Activated T-helper 1 cell treated with anti-CD3 and anti-CD28 coated beads, Interleukin-2, amount 50 U/mL, for 16 hours (primary cell): ENCODE results near the gene CAMK1D.

ENCODE experiments used
- DNase-seq, 2 donors: peaks; one replicate each; pipeline ENCODE4 v3.0.0-alpha.2; 2020; ENCODE audit warnings: low read depth in 1 of 2, low spot score in 1 of 2

Gene CAMK1D

GRCh38 chr10:12617191-12618175, 268.1 kb downstream of the CAMK1D start:
- DNase-seq = no peak

- DNase-seq = no peak
Observed at GRCh38 chr10:12622016-12622415, 272.7 kb downstream of the CAMK1D start.

GRCh38 chr10:12622691-12623090, 273.3 kb downstream of the CAMK1D start:
- no peak for DNase-seq

GRCh38 chr10:12625393-12626023, 276.2 kb downstream of the CAMK1D start:
- no peak for DNase-seq

GRCh38 chr10:12628153-12628552, 278.8 kb downstream of the CAMK1D start:
- no peak for DNase-seq

- DNase-seq = no peak
Observed at GRCh38 chr10:12628964-12629766, 279.8 kb downstream of the CAMK1D start.

GRCh38 chr10:12629767-12630165, 280.4 kb downstream of the CAMK1D start:
- no peak for DNase-seq

GRCh38 chr10:12631216-12631615, 281.9 kb downstream of the CAMK1D start:
- no peak for DNase-seq

GRCh38 chr10:12631787-12632562, 282.6 kb downstream of the CAMK1D start:
- no peak for DNase-seq

- no peak for DNase-seq
Observed at GRCh38 chr10:12633776-12634620, 284.7 kb downstream of the CAMK1D start.

GRCh38 chr10:12634621-12634931, 285.2 kb downstream of the CAMK1D start:
- no peak for DNase-seq

- no peak for DNase-seq
Observed at GRCh38 chr10:12635127-12635541, 285.8 kb downstream of the CAMK1D start.

GRCh38 chr10:12636571-12636970, 287.2 kb downstream of the CAMK1D start:
- DNase-seq = no peak

- DNase-seq = no peak
Observed at GRCh38 chr10:12637649-12638048, 288.3 kb downstream of the CAMK1D start.

GRCh38 chr10:12638103-12638502, 288.8 kb downstream of the CAMK1D start:
- no peak for DNase-seq

- no peak for DNase-seq
Observed at GRCh38 chr10:12638781-12639180, 289.4 kb downstream of the CAMK1D start.

GRCh38 chr10:12639996-12640944, 290.9 kb downstream of the CAMK1D start:
- DNase-seq = no peak

GRCh38 chr10:12642036-12642435, 292.7 kb downstream of the CAMK1D start:
- DNase-seq = no peak

GRCh38 chr10:12643279-12643678, 293.9 kb downstream of the CAMK1D start:
- no peak for DNase-seq
